Liver (tissue), 9 donors: ENCODE results near the gene ZNF296. TPM values are rescaled to one million over a fixed set of nuclear protein-coding genes. Genes with fewer than 3 reads are reported as not detected.

ENCODE experiments used
- DNase-seq: peaks from one replicate; pipeline ENCODE4 v3.0.0-alpha.2; 2017; ENCODE audit warnings: low spot score
- H3K27ac ChIP-seq, 2 donors: one replicate each; pipeline ENCODE4 v1.7.0; 2013; ENCODE audit warnings: inconsistent platforms in 2 of 2, low read length in 2 of 2, control low read depth in 1 of 2, low read depth in 1 of 2, mild to moderate bottlenecking in 1 of 2
- H3K27me3 ChIP-seq, 4 donors: one replicate each; pipeline versions ENCODE4 v1.6.1 to v1.7.0; 2013; ENCODE audit warnings: low read length in 3 of 4, inconsistent platforms in 1 of 4, mild to moderate bottlenecking in 1 of 4, moderate library complexity in 1 of 4; ENCODE audit not compliant: control insufficient read depth in 4 of 4, insufficient read depth in 4 of 4
- H3K36me3 ChIP-seq, 4 donors: one replicate each; pipeline versions ENCODE4 v1.6.1 to v1.7.0; 2013; ENCODE audit warnings: low read length in 3 of 4, mild to moderate bottlenecking in 3 of 4, low read depth in 1 of 4, moderate library complexity in 1 of 4; ENCODE audit not compliant: control insufficient read depth in 4 of 4, insufficient read depth in 3 of 4
- H3K4me1 ChIP-seq, 4 donors: one replicate each; pipeline versions ENCODE4 v1.6.1 to v1.7.0; 2013; ENCODE audit warnings: low read length in 3 of 4, mild to moderate bottlenecking in 3 of 4, moderate library complexity in 1 of 4; ENCODE audit not compliant: control insufficient read depth in 4 of 4, insufficient read depth in 4 of 4
- H3K4me3 ChIP-seq, 3 donors: one replicate each; pipeline versions ENCODE4 v1.6.1 to v1.7.0; 2013; ENCODE audit warnings: low read length in 3 of 3, control low read depth in 1 of 3, low read depth in 1 of 3, mild to moderate bottlenecking in 1 of 3
- H3K9ac ChIP-seq, 2 donors: one replicate each; pipeline ENCODE4 v1.7.0; 2013; ENCODE audit warnings: low read length in 2 of 2, mild to moderate bottlenecking in 2 of 2, moderate library complexity in 2 of 2, control low read depth in 1 of 2, low read depth in 1 of 2
- H3K9me3 ChIP-seq, 4 donors: one replicate each; pipeline versions ENCODE4 v1.6.1 to v1.7.0; 2013; ENCODE audit warnings: low read length in 3 of 4; ENCODE audit not compliant: control insufficient read depth in 4 of 4
- CTCF ChIP-seq: fragments of 150-350 bp; IDR thresholded peaks from 2 replicates; pipeline ENCODE4 v1.5.1; 2017; ENCODE audit warnings: improper control_type of control experiment, low read depth, low read length; ENCODE audit not compliant: missing input control
- EGR1 ChIP-seq, 2 donors: IDR thresholded peaks; 2 replicates each; pipeline ENCODE4 v1.6.1; 2016 to 2018; ENCODE audit warnings: antibody characterized with exemption in 2 of 2, low read depth in 2 of 2
- FOXA1 ChIP-seq: IDR thresholded peaks from 2 replicates; pipeline ENCODE4 v1.6.1; 2016; ENCODE audit warnings: antibody characterized with exemption
- FOXA2 ChIP-seq: IDR thresholded peaks from 2 replicates; pipeline ENCODE4 v1.6.1; 2016; ENCODE audit warnings: antibody characterized with exemption
- GABPA ChIP-seq, 2 donors: IDR thresholded peaks in 1 of 2; conservative IDR thresholded peaks in 1 of 2; 2 replicates each; pipeline ENCODE4 v1.6.1; 2016; ENCODE audit warnings: antibody characterized with exemption in 2 of 2, mild to moderate bottlenecking in 1 of 2, moderate library complexity in 1 of 2
- HNF4A ChIP-seq, 2 donors: conservative IDR thresholded peaks; 2 replicates each; pipeline ENCODE4 v1.6.1; 2016; ENCODE audit warnings: antibody characterized with exemption in 2 of 2, mild to moderate bottlenecking in 2 of 2
- HNF4G ChIP-seq: IDR thresholded peaks from 2 replicates; pipeline ENCODE4 v1.6.1; 2016; ENCODE audit warnings: antibody characterized with exemption
- JUND ChIP-seq, 2 donors: IDR thresholded peaks; 2 replicates each; pipeline ENCODE4 v1.6.1; 2016; ENCODE audit warnings: antibody characterized with exemption in 2 of 2
- NR2F2 ChIP-seq: IDR thresholded peaks from 2 replicates; pipeline ENCODE4 v1.6.1; 2016; ENCODE audit warnings: antibody characterized with exemption
- REST ChIP-seq: IDR thresholded peaks from 2 replicates; pipeline ENCODE4 v1.6.1; 2016; ENCODE audit warnings: antibody characterized with exemption, mild to moderate bottlenecking
- RXRA ChIP-seq, 2 donors: IDR thresholded peaks; 2 replicates each; pipeline ENCODE4 v1.6.1; 2017 to 2018; ENCODE audit warnings: antibody characterized with exemption in 2 of 2, mild to moderate bottlenecking in 1 of 2
- SP1 ChIP-seq: IDR thresholded peaks from 2 replicates; pipeline ENCODE4 v1.6.1; 2018; ENCODE audit warnings: antibody characterized with exemption, mild to moderate bottlenecking
- TAF1 ChIP-seq: conservative IDR thresholded peaks from 2 replicates; pipeline ENCODE4 v1.6.1; 2016; ENCODE audit warnings: antibody characterized with exemption, mild to moderate bottlenecking
- YY1 ChIP-seq: IDR thresholded peaks from 2 replicates; pipeline ENCODE4 v1.6.1; 2016; ENCODE audit warnings: antibody characterized with exemption, mild to moderate bottlenecking
- ZBTB33 ChIP-seq: IDR thresholded peaks from 2 replicates; pipeline ENCODE4 v1.6.1; 2016; ENCODE audit warnings: antibody characterized with exemption
- WGBS: extraction: QIAGEN DNeasy Blood & Tissue Kit; methylation state at CpG from one replicate; pipeline ENCODE4 v1.1.7; 2013; 5-methylcytosine and 5-hydroxymethylcytosine counted together
- polyA plus RNA-seq, 2 donors: library from polyadenylated mRNA; stranded (reverse) in 1 of 2; unstranded in 1 of 2; fragments of 200-250 nt in 1 of 2; fragments of >200 nt in 1 of 2; fragmentation: Nextera tagmentation in 1 of 2; extraction: Ambion mirVana in 1 of 2; gene quantifications; one replicate each; pipeline versions ENCODE4 v1.2.1 to v1.2.3, GENCODE V29; 2013 to 2015
- total RNA-seq, 2 donors: library from RNA; depleted of rRNA; stranded (reverse); fragments of >200 nt; gene quantifications; one replicate each; pipeline ENCODE4 v1.2.3, GENCODE V29; 2014
- TF ChIP-seq, protein P1 (sequence below): IDR thresholded peaks from 2 replicates; pipeline ENCODE4 v1.6.1; 2016; ENCODE audit warnings: antibody characterized with exemption
- donor health status: healthy.
- donor health status: healthy.
- donor health status: healthy.
- donor health status: healthy.
- donor health status: healthy.

ZNF296 gene
- total and polyA plus RNA-seq, 4 donors = 0.16 to 0.42 (median 0.17) TPM; not detected in 1

GRCh38 chr19:45101806-45102205 lies 25.5 kb upstream of the ZNF296 start:
- 90% methylated on average over 8 of the region's 8 CpGs for WGBS
- no peaks in the 10 kb centered on the region for H3K27me3 ChIP-seq
- peaks cover 12 to 40% (median 20%) of the 10 kb centered on the region in 4 donors for H3K4me1 ChIP-seq

DNA sequence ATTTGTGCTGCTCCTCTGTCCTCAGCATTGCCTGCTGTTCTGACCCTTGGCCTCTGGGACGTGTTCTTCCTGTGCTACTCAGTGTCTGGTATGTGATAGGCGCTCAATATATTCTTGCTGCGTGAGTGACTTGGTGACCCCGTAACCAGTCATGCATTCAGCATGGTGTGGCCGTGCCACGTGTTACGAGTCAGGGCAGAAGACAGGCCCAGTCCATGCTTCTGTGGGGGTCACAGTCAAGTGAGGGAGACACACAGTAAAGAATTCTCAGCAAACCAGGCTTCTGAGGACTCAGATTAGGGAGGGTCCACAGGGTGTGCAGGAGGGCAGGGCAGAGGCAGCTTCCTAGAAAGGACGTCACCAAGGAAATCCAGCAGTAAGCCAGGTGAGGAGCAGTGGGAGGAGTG lies 24.6 kb upstream of the ZNF296 start:
- 73% methylated on average over 8 of the region's 8 CpGs for WGBS
- Histone ChIP-seq H3K36me3 (no peaks in the 10 kb centered on the region), H3K27me3 (no peaks in the 10 kb centered on the region), H3K9me3 (no peaks in the 10 kb centered on the region), H3K9ac (no peak overlapping the region), H3K27ac (no peak overlapping the region), H3K4me3 (no peak overlapping the region), H3K4me1 (peaks cover 13 to 49% (median 25%) of the 10 kb centered on the region in 4 donors)
- no peak for DNase-seq
- TF ChIP-seq YY1 (no peak), JUND (IDR thresholded peaks at IDR 0.05) (no peak), RXRA (IDR thresholded peaks at IDR 0.05) (peak in 1 of 2 donors; percentile 56), FOXA2 (no peak), SP1 (no peak), NR2F2 (peak; percentile 76)

More at GRCh38 chr19:45101806-45102205, 25.5 kb upstream of the ZNF296 start:
- no peaks in the 10 kb centered on the region for H3K36me3 ChIP-seq
- no peak overlapping the region for H3K27ac ChIP-seq
- no peak for DNase-seq
- H3K9me3 ChIP-seq = no peaks in the 10 kb centered on the region
- TF ChIP-seq, protein P1, sequence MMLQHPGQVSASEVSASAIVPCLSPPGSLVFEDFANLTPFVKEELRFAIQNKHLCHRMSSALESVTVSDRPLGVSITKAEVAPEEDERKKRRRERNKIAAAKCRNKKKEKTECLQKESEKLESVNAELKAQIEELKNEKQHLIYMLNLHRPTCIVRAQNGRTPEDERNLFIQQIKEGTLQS = no peak
- no peak for TF ChIP-seq RXRA (IDR thresholded peaks at IDR 0.05)
- no peak for TF ChIP-seq FOXA1
- TF ChIP-seq TAF1 = no peak
- no peak for TF ChIP-seq SP1
- TF ChIP-seq FOXA2 = no peak
- TF ChIP-seq HNF4G = no peak
- no peak for TF ChIP-seq REST
- TF ChIP-seq YY1 = no peak
- no peak for TF ChIP-seq EGR1 (IDR thresholded peaks at IDR 0.05; ENCODE audit: low read depth in 2 of 2)
- TF ChIP-seq CTCF = no peak
- no peak overlapping the region for H3K9ac ChIP-seq
- no peak overlapping the region for H3K4me3 ChIP-seq

DNA sequence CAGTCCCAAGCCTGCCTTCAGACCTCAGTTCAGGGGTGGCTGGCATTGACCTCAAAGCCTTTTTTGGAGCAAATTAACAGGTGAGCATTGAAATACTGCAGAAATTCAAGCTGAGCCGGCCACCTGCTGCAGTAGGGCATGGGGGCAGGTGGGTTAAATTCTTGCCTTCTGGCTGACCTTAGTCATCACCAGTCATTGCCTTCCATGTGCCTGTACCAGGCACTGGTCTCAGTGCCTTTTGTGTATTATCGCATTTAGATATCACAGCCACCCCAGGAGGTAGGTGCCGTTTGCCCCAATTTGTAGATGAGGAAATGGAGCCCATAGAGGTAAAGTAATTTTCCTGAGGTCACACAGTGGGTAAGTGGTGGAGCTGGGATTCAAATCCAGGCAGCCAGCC lies 23.9 kb upstream of the ZNF296 start:
- no peaks in the 10 kb centered on the region for H3K36me3 ChIP-seq
- WGBS = 91% methylated on average over 3 of the region's 3 CpGs
- no peak overlapping the region for H3K9ac ChIP-seq
- H3K9me3 ChIP-seq = no peaks in the 10 kb centered on the region
- H3K4me3 ChIP-seq = no peak overlapping the region
- no peak for DNase-seq
- H3K27ac ChIP-seq = no peak overlapping the region
- no peaks in the 10 kb centered on the region for H3K27me3 ChIP-seq
- peaks cover 15 to 56% (median 24%) of the 10 kb centered on the region in 4 donors for H3K4me1 ChIP-seq
- no peak for TF ChIP-seq SP1
- TF ChIP-seq REST = no peak
- no peak for TF ChIP-seq HNF4A (conservative IDR thresholded peaks at IDR 0.05)
- TF ChIP-seq ZBTB33 = no peak
- TF ChIP-seq TAF1 = no peak
- TF ChIP-seq NR2F2 = no peak
- no peak for TF ChIP-seq FOXA1
- no peak for TF ChIP-seq FOXA2
- no peak for TF ChIP-seq EGR1 (IDR thresholded peaks at IDR 0.05; ENCODE audit: low read depth in 2 of 2)
- TF ChIP-seq GABPA (IDR thresholded peaks at IDR 0.05 in 1 of 2, conservative IDR thresholded peaks at IDR 0.05 in 1 of 2) = no peak
- TF ChIP-seq JUND (IDR thresholded peaks at IDR 0.05) = no peak
